Common myeloid progenitor, CD34-positive (primary cell): ENCODE results near the gene PDE4D.

Experiments
- CTCF ChIA-PET: fragments of 350-600 bp; sonication (Branson Sonifier 250); formaldehyde crosslinking; loops from one replicate; lab custom pipeline; 2021; ENCODE audit warnings: antibody characterized with exemption; lab: Charles Lee
- POLR2A ChIA-PET: fragments of 350-600 bp; sonication (Branson Sonifier 250); formaldehyde crosslinking; loops from one replicate; lab custom pipeline; 2021; ENCODE audit warnings: antibody characterized with exemption; lab: Charles Lee
- DNase-seq, 3 donors: peaks; one replicate each; pipeline versions ENCODE4 v3.0.0 to v3.0.0-alpha.2; 2013
- H3K27ac ChIP-seq, 2 experiments: 1 replicate in 1 of 2; 2 replicates in 1 of 2; pipeline ENCODE4 v1.7.0; 2013; ENCODE audit warnings: inconsistent platforms in 2 of 2, low read length in 2 of 2, mild to moderate bottlenecking in 2 of 2, low read depth in 1 of 2, moderate library complexity in 1 of 2; ENCODE audit not compliant: severe bottlenecking in 2 of 2, insufficient read depth in 1 of 2, poor library complexity in 1 of 2
- H3K27me3 ChIP-seq, 5 experiments: replicated peaks in 2 of 5; 1 replicate in 3 of 5; 2 replicates in 2 of 5; pipeline versions ENCODE4 v1.6.1 to v1.7.0; 2013; ENCODE audit warnings: low read length in 4 of 5, mild to moderate bottlenecking in 2 of 5, moderate library complexity in 2 of 5, inconsistent platforms in 1 of 5; ENCODE audit not compliant: insufficient read depth in 5 of 5, control insufficient read depth in 4 of 5
- H3K36me3 ChIP-seq, 4 experiments: 1 replicate in 2 of 4; 2 replicates in 2 of 4; pipeline versions ENCODE4 v1.6.1 to v1.7.0; 2013; ENCODE audit warnings: low read length in 3 of 4, control low read depth in 1 of 4, mild to moderate bottlenecking in 1 of 4; ENCODE audit not compliant: control insufficient read depth in 4 of 4, insufficient read depth in 4 of 4
- H3K4me1 ChIP-seq, 4 experiments: 1 replicate in 3 of 4; 2 replicates in 1 of 4; pipeline versions ENCODE4 v1.6.1 to v1.7.1; 2013; ENCODE audit warnings: low read length in 3 of 4, mild to moderate bottlenecking in 3 of 4, control low read depth in 1 of 4, inconsistent platforms in 1 of 4, moderate library complexity in 1 of 4; ENCODE audit not compliant: control insufficient read depth in 4 of 4, insufficient read depth in 4 of 4; ENCODE audit errors: control extremely low read depth in 1 of 4
- H3K4me3 ChIP-seq, 7 experiments: 1 replicate in 4 of 7; 2 replicates in 3 of 7; pipeline versions ENCODE4 v1.5.1 to v1.7.0; 2013; ENCODE audit warnings: mild to moderate bottlenecking in 7 of 7, low read length in 6 of 7, moderate library complexity in 6 of 7, inconsistent platforms in 2 of 7, low read depth in 2 of 7, control low read depth in 1 of 7; ENCODE audit not compliant: insufficient read depth in 4 of 7, control insufficient read depth in 1 of 7; ENCODE audit errors: extremely low read depth in 1 of 7
- H3K9me3 ChIP-seq, 5 experiments: 1 replicate in 4 of 5; 2 replicates in 1 of 5; pipeline versions ENCODE4 v1.6.1 to v1.7.1; 2013; ENCODE audit warnings: low read length in 4 of 5, mild to moderate bottlenecking in 2 of 5, inconsistent platforms in 1 of 5, low read depth in 1 of 5, moderate library complexity in 1 of 5; ENCODE audit not compliant: control insufficient read depth in 4 of 5, insufficient read depth in 2 of 5; ENCODE audit errors: control extremely low read depth in 1 of 5
- WGBS: methylation state at CpG from one replicate; pipeline ENCODE4 v1.1.5; 2013; ENCODE audit not compliant: insufficient coverage; 5-methylcytosine and 5-hydroxymethylcytosine counted together

Gene PDE4D

GRCh38 chr5:59007460-59008063 lies 886.0 kb downstream of the PDE4D start:
- H3K9me3 ChIP-seq, result peaks cover 0 to 7% (median 1%) of the 10 kb centered on the region in 5 experiments
- H3K36me3 ChIP-seq, result peaks cover 0 to 5% (median 1%) of the 10 kb centered on the region in 4 experiments
- POLR2A ChIA-PET, result no interaction called here
- H3K4me1 ChIP-seq, result peaks cover 0 to 15% (median 7%) of the 10 kb centered on the region in 4 experiments
- CTCF ChIA-PET, result interaction anchor here (0.7 to 3.6 kb wide), 15 partner anchors 10 to 168 kb away, joined by 3 to 49 read pairs (median 4); no protein-coding TSS in a partner anchor
- H3K4me3 ChIP-seq, result no peak overlapping the region
- no CpG with 5 or more reads among the region's 2 CpGs for WGBS
- H3K27ac ChIP-seq, result no peak overlapping the region
- peak; percentile 43 to 67 (median 61) for DNase-seq
- no peaks in the 10 kb centered on the region for H3K27me3 ChIP-seq

- Histone ChIP-seq H3K4me1 (peaks cover 0 to 15% (median 7%) of the 10 kb centered on the region in 4 experiments), H3K27ac (no peak overlapping the region), H3K4me3 (no peak overlapping the region), H3K36me3 (peaks cover 0 to 5% (median 3%) of the 10 kb centered on the region in 4 experiments), H3K27me3 (no peaks in the 10 kb centered on the region), H3K9me3 (peaks cover 0 to 7% (median 1%) of the 10 kb centered on the region in 5 experiments)
- 94% methylated on average over 5 of the region's 7 CpGs for WGBS
- ChIA-PET CTCF (interaction anchor here (0.8 to 3.6 kb wide), 9 partner anchors 21 to 169 kb away, joined by 3 to 49 read pairs (median 4); no protein-coding TSS in a partner anchor), POLR2A (interaction anchor here (0.7 kb wide), 1 partner anchor 131 kb away, joined by 3 read pairs; no protein-coding TSS in a partner anchor)
- DNase-seq, result peak in 1 of 3 donors; percentile 25
Observed at GRCh38 chr5:59005934-59006701, 887.4 kb downstream of the PDE4D start.

GRCh38 chr5:59003641-59004040 lies 889.9 kb downstream of the PDE4D start:
- 100% methylated on average over 2 of the region's 5 CpGs for WGBS
- Histone ChIP-seq H3K4me1 (peaks cover 0 to 15% (median 7%) of the 10 kb centered on the region in 4 experiments), H3K27ac (no peak overlapping the region), H3K36me3 (peaks cover 0 to 3% (median 0%) of the 10 kb centered on the region in 4 experiments), H3K27me3 (no peaks in the 10 kb centered on the region), H3K9me3 (no peaks in the 10 kb centered on the region), H3K4me3 (no peak overlapping the region)
- CTCF ChIA-PET, result interaction anchor here (1.2 to 3.4 kb wide), 5 partner anchors 11 to 112 kb away, joined by 3 to 9 read pairs (median 5); no protein-coding TSS in a partner anchor
- POLR2A ChIA-PET, result no interaction called here
- DNase-seq, result no peak

- 96% methylated on average over 4 of the region's 4 CpGs for WGBS
- CTCF ChIA-PET, result interaction anchor here (0.7 to 3.4 kb wide), 7 partner anchors 11 to 112 kb away, joined by 3 to 9 read pairs (median 4); no protein-coding TSS in a partner anchor
- POLR2A ChIA-PET, result no interaction called here
Observed at GRCh38 chr5:59003124-59003523, 890.4 kb downstream of the PDE4D start.

GRCh38 chr5:59002162-59002825 lies 891.2 kb downstream of the PDE4D start:
- Histone ChIP-seq H3K4me3 (no peak overlapping the region), H3K36me3 (peaks cover 0 to 3% (median 0%) of the 10 kb centered on the region in 4 experiments), H3K27me3 (no peaks in the 10 kb centered on the region), H3K9me3 (no peaks in the 10 kb centered on the region), H3K4me1 (peaks cover 0 to 14% (median 7%) of the 10 kb centered on the region in 4 experiments), H3K27ac (no peak overlapping the region)
- POLR2A ChIA-PET, result no interaction called here
- CTCF ChIA-PET, result interaction anchor here (0.7 to 3.4 kb wide), 8 partner anchors 10 to 111 kb away, joined by 3 to 9 read pairs (median 4); no protein-coding TSS in a partner anchor
- 55% methylated on average over 1 of the region's 1 CpG for WGBS
- no peak for DNase-seq

More at GRCh38 chr5:59003124-59003523, 890.4 kb downstream of the PDE4D start:
- no peaks in the 10 kb centered on the region for H3K9me3 ChIP-seq
- no peak overlapping the region for H3K27ac ChIP-seq
- no peak for DNase-seq
- no peaks in the 10 kb centered on the region for H3K27me3 ChIP-seq
- no peak overlapping the region for H3K4me3 ChIP-seq
- peaks cover 0 to 3% (median 0%) of the 10 kb centered on the region in 4 experiments for H3K36me3 ChIP-seq
- peaks cover 0 to 15% (median 7%) of the 10 kb centered on the region in 4 experiments for H3K4me1 ChIP-seq

- Histone ChIP-seq H3K4me1 (peaks cover 0 to 11% (median 7%) of the 10 kb centered on the region in 4 experiments), H3K4me3 (no peak overlapping the region), H3K36me3 (peaks cover 0 to 3% (median 0%) of the 10 kb centered on the region in 4 experiments), H3K9me3 (no peaks in the 10 kb centered on the region), H3K27me3 (no peaks in the 10 kb centered on the region), H3K27ac (no peak overlapping the region)
- 92% methylated on average over 2 of the region's 6 CpGs for WGBS
- ChIA-PET CTCF (interaction anchor here (1.0 to 3.4 kb wide), 4 partner anchors 8 to 110 kb away, joined by 4 to 9 read pairs (median 6); no protein-coding TSS in a partner anchor), POLR2A (interaction anchor here (0.7 kb wide), 1 partner anchor 193 kb away, joined by 4 read pairs; no protein-coding TSS in a partner anchor)
- DNase-seq, result no peak
Observed at GRCh38 chr5:59001716-59002115, 891.8 kb downstream of the PDE4D start.
